Measurements from ENCODE around the gene LZIC. TPM values are rescaled to one million over a fixed set of nuclear protein-coding genes. Genes with fewer than 3 reads are reported as not detected.

The LZIC gene
- total RNA-seq, 1 donor from 2014 or later, result 36.3 TPM

- Histone ChIP-seq H3K4me1 (peaks cover 92% of the 10 kb centered on the region), H3K9me3 (replicated peaks) (no peaks in the 10 kb centered on the region), H3K27ac (replicated peaks) (peak overlapping the region; percentile 88), H3K36me3 (no peaks in the 10 kb centered on the region), H3K27me3 (ENCODE audit: low read depth) (no peaks in the 10 kb centered on the region), H3K4me3 (no peak overlapping the region)
- intact Hi-C loops (cut with micrococcal nuclease), result no loop called here
- no peak for TF ChIP-seq CTCF (IDR thresholded peaks at IDR 0.05; ENCODE audit: borderline replicate concordance)
- DNase-seq, result no peak
Observed at GRCh38 chr1:9889411-9889810, 53.8 kb downstream of the LZIC start.

- H3K27me3 ChIP-seq (ENCODE audit: low read depth), result no peaks in the 10 kb centered on the region
- no peaks in the 10 kb centered on the region for H3K9me3 ChIP-seq (replicated peaks)
- TF ChIP-seq CTCF (IDR thresholded peaks at IDR 0.05; ENCODE audit: borderline replicate concordance), result no peak
- H3K27ac ChIP-seq (replicated peaks), result peak overlapping the region; percentile 88
- intact Hi-C loops (cut with micrococcal nuclease), result no loop called here
- H3K4me1 ChIP-seq, result peaks cover 92% of the 10 kb centered on the region
- no peak overlapping the region for H3K4me3 ChIP-seq
- H3K36me3 ChIP-seq, result no peaks in the 10 kb centered on the region
- DNase-seq, result no peak
Observed at GRCh38 chr1:9888886-9889285, 54.3 kb downstream of the LZIC start.

GRCh38 chr1:9887070-9887469, 56.1 kb downstream of the LZIC start:
- Histone ChIP-seq H3K4me3 (no peak overlapping the region), H3K27ac (replicated peaks) (peak overlapping the region; percentile 88), H3K9me3 (replicated peaks) (no peaks in the 10 kb centered on the region), H3K4me1 (peaks cover 92% of the 10 kb centered on the region), H3K36me3 (no peaks in the 10 kb centered on the region), H3K27me3 (ENCODE audit: low read depth) (no peaks in the 10 kb centered on the region)
- DNase-seq, result no peak
- TF ChIP-seq CTCF (IDR thresholded peaks at IDR 0.05; ENCODE audit: borderline replicate concordance), result no peak
- intact Hi-C loops (cut with micrococcal nuclease), result no loop called here

- DNase-seq, result peak; percentile 37
- H3K27me3 ChIP-seq (ENCODE audit: low read depth), result no peaks in the 10 kb centered on the region
- peak overlapping the region; percentile 3 for H3K4me3 ChIP-seq
- peaks cover 86% of the 10 kb centered on the region for H3K4me1 ChIP-seq
- H3K27ac ChIP-seq (replicated peaks), result peak overlapping the region; percentile 88
- intact Hi-C loops (cut with micrococcal nuclease), result no loop called here
- no peaks in the 10 kb centered on the region for H3K36me3 ChIP-seq
- no peak for TF ChIP-seq CTCF (IDR thresholded peaks at IDR 0.05; ENCODE audit: borderline replicate concordance)
- H3K9me3 ChIP-seq (replicated peaks), result no peaks in the 10 kb centered on the region
Observed at GRCh38 chr1:9886092-9886742, 57.0 kb downstream of the LZIC start.

- no peak for DNase-seq
- no peaks in the 10 kb centered on the region for H3K27me3 ChIP-seq (ENCODE audit: low read depth)
- intact Hi-C loops (cut with micrococcal nuclease), result no loop called here
- H3K36me3 ChIP-seq, result no peaks in the 10 kb centered on the region
- no peaks in the 10 kb centered on the region for H3K9me3 ChIP-seq (replicated peaks)
- TF ChIP-seq CTCF (IDR thresholded peaks at IDR 0.05; ENCODE audit: borderline replicate concordance), result no peak
- peak overlapping the region; percentile 88 for H3K27ac ChIP-seq (replicated peaks)
- no peak overlapping the region for H3K4me3 ChIP-seq
- H3K4me1 ChIP-seq, result peaks cover 72% of the 10 kb centered on the region
Observed at GRCh38 chr1:9884805-9885204, 58.4 kb downstream of the LZIC start.
